HG02678 (cell line): Measurements from ENCODE around the gene NPW.

Experiments
- ATAC-seq: cut with Tn5 transposase; IDR thresholded peaks from one replicate; pipeline ENCODE4 v1.9.1; 2021; ENCODE audit warnings: mild to moderate bottlenecking, moderate library complexity; ENCODE audit not compliant: unreplicated experiment

NPW gene

GRCh38 chr16:2034696-2035430 lies 15.3 kb downstream of the NPW start:
- ATAC-seq = no peak

DNA sequence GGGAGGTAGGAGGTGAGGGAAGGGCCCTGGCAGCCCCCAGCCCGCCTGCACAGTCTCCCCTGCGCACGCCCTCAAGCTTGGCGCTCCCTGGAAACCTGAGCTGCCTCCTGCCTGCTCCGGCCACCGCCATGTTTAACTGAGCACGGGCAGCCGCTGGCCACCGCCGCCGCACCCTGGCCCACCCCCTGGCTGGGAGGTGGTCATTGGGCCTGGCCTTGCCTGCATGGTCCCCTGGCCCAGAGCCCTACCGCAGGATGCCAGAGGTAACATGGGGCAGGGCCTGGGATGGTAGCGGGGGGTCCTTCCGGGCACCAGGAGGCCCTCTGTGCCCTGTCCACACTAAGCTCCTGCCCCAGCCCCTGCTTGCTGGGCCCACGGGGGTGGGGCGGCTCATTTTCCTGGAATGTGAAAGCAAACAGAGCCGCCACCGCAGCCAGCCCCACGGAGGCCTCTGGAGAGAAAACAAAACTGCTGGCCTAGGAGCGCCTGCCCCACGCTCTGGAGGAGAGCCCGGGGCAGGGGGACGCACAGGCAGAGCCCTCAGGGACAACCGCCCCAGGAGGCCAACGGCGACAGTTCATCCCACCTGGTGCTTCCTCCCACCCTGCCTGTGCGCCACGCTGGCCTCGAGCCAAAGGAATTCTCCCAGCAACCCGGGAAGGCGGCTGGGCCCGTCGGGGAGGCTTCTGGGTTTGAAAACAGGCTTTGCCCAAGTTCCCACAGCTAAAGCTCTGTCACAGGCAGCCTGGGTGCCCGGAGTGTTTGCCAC lies 16.0 kb downstream of the NPW start:
- no peak for ATAC-seq

DNA sequence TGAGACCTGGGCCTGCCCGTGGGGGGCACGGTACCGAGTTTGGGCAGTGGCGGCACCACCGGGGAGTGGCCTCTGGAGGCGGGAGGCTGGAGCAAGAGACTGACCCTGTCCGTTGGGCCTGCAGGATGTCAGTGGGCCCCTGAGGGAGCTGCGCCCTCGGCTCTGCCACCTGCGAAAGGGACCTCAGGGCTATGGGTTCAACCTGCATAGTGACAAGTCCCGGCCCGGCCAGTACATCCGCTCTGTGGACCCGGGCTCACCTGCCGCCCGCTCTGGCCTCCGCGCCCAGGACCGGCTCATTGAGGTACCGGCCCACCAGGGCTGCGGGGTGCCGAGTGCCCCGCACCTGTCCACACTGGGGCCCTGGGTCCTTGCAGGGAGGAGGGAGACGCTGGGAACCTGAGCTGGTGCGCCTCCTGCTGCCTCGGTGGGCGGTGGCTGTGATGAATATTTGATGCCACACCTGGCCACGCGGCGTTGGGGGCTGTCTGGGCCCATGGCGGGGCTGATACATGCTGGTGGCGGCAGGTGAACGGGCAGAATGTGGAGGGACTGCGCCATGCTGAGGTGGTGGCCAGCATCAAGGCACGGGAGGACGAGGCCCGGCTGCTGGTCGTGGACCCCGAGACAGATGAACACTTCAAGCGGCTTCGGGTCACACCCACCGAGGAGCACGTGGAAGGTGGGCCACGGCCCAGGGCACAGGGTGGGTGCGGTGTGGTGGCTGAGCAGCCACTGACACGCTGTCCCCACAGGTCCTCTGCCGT lies 16.8 kb downstream of the NPW start:
- ATAC-seq = no peak

DNA sequence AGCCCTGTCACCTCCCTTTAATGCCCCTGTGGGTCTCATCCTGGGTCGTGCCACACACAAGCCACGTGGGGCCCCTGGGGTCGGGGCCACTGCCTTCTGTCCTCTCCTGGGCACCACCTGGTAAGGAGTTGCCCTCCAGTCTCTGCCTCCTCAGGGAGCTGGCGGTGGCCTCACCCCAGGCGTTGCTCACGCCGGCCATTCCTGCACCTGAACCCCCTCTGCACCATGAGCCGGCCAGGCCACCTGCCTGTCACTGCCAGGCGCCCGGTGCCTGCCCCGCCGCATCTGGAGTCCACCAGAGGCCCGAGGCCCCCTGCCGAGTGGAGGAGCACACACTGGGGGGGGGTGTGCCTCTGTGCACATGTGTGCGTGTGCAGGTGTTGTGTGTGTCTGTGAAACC lies 17.5 kb downstream of the NPW start:
- ATAC-seq = no peak

DNA sequence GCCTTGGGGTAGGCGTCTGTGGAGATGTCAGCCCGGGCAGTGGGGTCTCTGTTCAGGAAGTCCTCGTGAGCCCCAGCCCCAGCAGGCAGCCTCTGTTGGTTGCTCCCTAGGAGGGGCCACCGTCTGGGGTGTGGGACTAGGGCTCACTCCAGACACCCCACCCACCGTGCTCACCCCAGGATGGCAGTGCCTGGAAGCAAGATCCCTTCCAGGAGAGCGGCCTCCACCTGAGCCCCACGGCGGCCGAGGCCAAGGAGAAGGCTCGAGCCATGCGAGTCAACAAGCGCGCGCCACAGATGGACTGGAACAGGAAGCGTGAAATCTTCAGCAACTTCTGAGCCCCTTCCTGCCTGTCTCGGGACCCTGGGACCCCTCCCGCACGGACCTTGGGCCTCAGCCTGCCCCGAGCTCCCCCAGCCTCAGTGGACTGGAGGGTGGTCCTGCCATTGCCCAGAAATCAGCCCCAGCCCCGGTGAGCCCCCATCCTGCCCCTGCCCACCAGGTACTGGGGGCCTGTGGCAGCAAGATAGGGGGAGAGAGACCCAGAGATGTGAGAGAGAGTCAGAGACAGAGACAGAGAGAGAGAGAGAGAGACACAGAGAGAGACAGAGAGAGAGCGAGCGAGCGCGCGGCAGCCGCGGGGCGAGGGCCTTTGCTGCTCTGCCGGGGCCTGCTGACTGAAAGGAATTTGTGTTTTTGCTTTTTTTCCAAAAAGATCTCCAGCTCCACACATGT lies 18.2 kb downstream of the NPW start:
- no peak for ATAC-seq

- no peak for ATAC-seq
These were observed 19.0 kb downstream of the NPW start for GRCh38 chr16:2038382-2039231.

DNA sequence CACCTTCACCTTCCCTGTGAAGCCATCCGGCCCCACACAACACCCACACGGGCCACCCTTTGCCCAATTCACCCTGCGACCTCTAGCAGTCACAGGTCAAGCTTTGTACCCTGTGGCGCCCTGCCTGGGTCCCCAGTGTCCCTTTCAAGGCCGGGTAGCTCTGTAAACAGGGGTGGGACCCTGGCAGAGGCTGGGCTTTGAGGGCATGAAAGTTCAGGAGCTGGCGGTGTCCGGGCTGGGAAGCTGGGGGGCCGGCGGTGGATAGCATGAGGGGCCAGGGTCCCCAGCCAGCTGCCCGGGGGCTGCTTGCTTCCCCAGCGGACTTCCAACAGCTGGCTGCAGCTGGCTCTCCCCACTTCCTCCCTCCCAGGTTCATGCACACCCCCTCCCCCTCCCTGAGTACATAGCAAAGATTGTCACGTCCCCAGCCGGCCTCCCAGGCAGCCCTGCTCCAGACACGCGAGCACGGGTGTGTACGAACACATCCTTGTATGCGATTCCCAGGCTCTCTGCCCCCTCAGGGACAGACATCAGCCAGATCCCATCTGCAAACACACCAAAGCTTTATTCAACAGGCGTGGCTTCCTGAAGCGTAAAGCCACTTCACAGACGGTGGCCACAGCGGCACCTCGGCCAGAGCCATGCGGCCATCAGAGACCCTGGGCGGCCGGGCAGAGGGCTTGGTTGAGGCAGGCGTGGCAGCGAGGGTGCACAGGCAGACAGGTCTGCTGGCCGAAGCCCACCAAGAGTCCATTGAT lies 19.9 kb downstream of the NPW start:
- ATAC-seq = no peak

DNA sequence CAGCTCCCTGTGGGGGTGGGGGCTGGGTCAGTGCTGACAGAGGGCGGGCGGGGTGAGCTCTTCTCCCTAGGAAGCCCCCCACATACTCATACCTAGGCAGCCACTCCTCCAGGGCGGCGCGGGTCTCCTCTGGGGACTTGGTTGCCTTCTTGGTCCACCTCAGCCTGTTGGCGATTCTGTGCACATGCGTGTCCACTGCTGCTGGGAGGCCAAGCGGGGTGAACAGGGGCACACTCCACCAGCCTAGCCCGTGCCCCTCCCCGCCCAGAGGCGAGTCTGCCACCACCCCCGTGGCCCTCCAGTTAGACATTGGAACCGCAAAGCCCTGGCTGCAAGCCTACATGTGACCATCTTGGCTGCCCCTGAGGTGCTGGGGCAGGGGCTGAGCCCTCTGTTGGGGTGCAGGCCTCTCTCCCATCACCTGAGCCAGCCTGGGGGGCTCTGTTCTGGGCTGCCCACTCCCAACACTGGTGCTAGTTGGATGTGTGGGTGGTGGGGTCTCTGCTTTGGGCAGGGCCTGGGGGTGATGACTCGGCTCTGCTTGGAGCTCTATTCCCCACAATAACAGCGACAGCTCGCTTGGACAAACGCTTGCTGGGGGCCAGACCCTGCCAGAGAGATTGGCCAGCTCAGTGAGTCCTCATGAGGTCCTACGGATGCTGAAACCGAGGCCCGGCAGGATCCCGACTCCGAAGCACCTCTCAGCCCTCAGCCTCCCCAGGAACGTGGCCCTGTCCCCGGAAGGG lies 20.6 kb downstream of the NPW start:
- ATAC-seq = no peak

- no peak for ATAC-seq
These were observed 21.4 kb downstream of the NPW start for GRCh38 chr16:2040787-2041522.

GRCh38 chr16:2042171-2042985 lies 22.8 kb downstream of the NPW start:
- no peak for ATAC-seq

- no peak for ATAC-seq
These were observed 23.5 kb downstream of the NPW start for GRCh38 chr16:2042986-2043666.

DNA sequence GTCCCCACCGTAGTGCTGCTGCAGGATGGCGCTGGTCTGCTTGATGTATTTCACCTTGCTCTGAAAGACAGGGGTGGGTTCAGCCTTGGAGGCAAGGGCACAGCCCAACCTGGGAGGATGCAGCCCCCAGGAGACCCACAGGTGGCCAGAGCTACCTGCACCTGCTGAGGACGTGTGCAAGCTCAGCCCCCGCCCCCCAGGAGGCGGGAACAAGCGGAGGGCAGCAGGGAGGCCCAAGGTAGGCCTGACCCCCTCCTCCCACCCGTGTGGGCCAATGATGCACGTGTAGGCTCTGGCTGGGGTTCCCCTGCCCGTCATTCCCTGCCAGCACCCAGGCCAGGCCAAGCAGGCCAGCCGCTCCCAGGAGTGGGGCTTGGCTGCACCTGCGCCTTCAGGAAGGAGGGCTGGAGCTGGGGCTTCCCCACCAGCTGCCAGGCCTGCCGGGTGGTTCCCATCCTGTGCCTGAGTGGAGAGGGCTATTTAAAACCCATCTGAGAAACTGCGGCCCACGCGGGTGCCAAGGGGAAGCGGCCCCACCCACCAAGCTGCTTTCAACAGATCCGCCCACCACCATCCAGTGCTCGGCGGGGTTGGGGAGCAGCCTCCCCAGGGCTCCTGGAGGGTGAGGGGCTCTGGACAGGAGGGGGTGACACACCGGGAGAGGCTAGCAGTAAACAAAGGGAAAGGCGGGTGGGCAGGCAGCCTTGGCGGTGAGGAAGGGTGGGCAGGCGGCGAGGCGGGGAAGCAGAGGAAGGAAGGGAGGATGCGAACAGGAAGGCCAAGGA lies 24.3 kb downstream of the NPW start:
- ATAC-seq = no peak

DNA sequence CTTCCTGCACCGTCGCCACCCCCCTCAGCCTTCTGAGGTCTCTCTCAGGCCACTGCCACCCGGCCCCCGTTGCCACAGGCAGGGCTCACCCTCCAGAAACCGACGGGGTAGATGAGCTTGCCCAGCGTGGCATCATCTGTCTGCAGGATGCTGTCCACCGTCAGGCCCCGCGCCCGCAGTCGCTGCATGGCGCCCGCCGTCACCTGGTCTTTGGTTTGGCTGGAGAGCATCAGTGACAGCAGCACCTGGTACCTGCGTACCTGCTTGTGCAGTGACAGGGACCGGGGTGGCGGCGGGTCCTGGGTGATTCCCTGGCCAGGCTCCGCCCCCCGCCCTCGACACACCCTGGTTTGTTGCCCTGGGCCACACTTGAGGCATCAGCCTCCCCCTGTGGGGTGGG lies 25.0 kb downstream of the NPW start:
- ATAC-seq = no peak

DNA sequence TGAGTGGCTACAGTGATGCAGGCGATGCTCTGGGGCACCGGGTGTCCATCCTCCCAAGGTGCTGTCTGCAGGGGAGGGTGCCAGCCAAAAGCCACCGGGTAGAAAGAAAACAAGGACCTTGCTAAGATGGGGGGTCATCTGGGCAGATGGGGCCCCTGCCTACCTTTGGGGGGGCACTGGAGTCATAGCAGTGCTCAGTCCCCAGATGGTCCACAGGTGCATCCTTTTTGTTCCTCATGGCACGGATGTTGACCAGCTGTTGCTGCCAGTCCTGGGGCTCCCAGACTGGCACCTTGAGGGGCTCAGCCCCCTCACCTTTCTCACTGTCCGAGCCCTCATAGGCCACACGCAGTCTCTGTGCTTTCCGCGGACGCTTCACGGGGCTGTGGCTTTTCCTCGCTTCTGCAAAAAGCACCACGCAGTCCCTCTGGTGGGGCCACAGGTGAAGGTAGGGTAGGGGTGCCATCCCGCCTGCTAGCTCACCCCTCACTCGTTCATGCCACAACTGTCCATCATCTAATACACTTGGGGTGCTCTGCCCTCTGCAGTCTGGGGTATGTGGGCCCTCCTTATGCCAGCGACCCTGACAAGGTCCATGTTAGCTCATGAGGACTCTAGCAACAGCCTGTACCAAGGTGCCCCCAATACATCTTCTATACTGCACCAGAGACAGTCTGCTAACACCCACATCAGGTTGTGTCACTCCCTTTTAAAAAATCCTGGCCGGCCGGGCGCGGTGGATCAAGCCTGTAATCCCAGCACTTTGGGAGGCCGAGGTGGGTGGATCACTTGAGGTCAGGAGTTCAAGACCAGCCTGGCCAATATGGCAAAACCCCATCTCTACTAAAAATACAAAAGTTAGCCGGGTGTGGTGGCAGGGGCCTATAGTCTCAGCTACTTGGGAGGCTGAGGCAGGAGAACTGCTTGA lies 26.6 kb downstream of the NPW start:
- no peak for ATAC-seq

DNA sequence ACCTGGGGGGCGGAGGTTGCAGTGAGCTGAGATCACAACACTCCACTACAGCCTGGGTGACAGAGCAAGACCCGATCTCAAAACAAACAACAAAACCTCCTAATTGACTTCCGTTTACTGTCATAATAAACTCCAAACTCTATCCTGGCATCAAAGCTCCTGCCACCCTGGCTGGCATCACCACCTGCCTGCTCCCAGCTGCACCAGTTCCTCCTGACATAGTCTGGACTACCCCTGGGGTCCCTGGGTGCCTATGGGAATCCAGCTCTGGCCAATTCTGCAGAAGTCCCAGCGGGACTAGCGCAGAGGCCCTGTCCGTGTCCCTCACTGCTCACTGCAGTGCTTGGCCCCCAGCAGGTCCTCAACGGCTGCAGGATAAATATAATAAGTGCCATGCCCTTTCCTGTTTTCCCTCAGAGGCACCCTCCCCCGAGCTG lies 27.3 kb downstream of the NPW start:
- no peak for ATAC-seq
